HG03460 (cell line): ENCODE results near the gene CRIP1.

ENCODE experiments used
- ATAC-seq: cut with Tn5 transposase; IDR thresholded peaks from one replicate; pipeline ENCODE4 v1.9.1; 2021; ENCODE audit not compliant: unreplicated experiment

Gene CRIP1

GRCh38 chr14:105450864-105451720 lies 35.6 kb upstream of the CRIP1 start:
- ATAC-seq = no peak

- ATAC-seq = no peak
These were observed 33.7 kb upstream of the CRIP1 start for GRCh38 chr14:105452963-105453362.

DNA sequence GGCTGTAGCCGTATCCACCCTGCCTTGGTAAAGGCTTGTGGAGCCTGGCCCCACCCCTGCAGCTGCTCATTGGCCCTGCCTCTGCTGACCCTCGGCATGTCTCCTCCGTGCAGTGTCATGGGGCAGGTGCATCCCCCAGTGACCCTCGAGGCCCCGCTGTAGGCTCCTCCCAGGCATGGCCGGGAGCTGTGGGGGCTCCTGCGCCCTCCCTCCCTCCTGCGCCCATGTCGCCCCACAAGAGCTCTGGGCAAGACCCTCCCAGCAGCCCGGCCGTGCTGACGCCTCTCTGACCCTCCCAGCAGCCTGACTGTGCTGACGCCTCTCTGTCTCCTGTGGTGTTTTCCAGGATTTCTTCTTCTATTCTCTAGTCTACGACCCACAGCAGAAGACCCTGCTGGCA lies 32.8 kb upstream of the CRIP1 start:
- no peak for ATAC-seq

GRCh38 chr14:105455086-105455640 lies 31.5 kb upstream of the CRIP1 start:
- no peak for ATAC-seq

- no peak for ATAC-seq
These were observed 30.7 kb upstream of the CRIP1 start for GRCh38 chr14:105455766-105456660.

GRCh38 chr14:105456736-105457617 lies 29.7 kb upstream of the CRIP1 start:
- ATAC-seq = no peak

- no peak for ATAC-seq
These were observed 28.7 kb upstream of the CRIP1 start for GRCh38 chr14:105458010-105458409.

- no peak for ATAC-seq
These were observed 28.1 kb upstream of the CRIP1 start for GRCh38 chr14:105458571-105458970.

DNA sequence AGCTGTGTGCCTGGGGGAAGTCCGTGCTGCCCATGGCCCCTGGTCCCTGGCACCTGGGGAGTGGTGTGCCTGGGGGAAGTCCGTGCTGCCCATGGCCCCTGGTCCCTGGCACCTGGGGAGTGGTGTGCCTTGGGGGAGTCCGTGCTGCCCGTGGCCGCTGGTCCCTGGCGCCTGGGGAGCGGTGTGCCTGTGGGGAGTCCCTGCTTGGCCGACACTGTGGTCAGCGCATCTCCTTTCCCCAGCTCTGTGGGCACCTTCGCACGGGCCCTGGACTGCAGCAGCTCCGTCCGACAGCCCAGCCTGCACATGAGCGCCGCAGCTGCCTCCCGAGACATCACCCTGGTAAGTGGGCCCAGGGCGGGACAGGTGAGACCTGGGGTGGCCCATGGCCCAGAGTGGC lies 26.6 kb upstream of the CRIP1 start:
- no peak for ATAC-seq

- ATAC-seq = no peak
These were observed 26.1 kb upstream of the CRIP1 start for GRCh38 chr14:105460616-105461015.

GRCh38 chr14:105461903-105462302 lies 24.8 kb upstream of the CRIP1 start:
- no peak for ATAC-seq

DNA sequence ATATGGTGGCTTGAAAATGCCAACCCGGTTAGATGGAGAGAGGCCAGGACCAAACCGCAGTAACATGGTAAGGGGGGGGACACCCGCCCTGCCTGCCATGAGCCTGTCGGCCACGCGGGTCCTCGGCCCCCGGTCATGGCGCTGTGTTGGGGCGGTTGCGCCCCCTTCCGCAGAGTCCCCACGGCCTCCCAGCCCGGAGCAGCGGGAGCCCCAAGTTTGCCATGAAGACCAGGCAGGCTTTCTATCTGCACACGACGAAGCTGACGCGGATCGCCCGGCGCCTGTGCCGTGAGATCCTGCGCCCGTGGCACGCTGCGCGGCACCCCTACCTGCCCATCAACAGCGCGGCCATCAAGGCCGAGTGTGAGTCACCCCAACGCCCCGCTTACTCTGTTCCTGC lies 22.2 kb upstream of the CRIP1 start:
- ATAC-seq = no peak

- no peak for ATAC-seq
These were observed 21.3 kb upstream of the CRIP1 start for GRCh38 chr14:105465209-105466031.

DNA sequence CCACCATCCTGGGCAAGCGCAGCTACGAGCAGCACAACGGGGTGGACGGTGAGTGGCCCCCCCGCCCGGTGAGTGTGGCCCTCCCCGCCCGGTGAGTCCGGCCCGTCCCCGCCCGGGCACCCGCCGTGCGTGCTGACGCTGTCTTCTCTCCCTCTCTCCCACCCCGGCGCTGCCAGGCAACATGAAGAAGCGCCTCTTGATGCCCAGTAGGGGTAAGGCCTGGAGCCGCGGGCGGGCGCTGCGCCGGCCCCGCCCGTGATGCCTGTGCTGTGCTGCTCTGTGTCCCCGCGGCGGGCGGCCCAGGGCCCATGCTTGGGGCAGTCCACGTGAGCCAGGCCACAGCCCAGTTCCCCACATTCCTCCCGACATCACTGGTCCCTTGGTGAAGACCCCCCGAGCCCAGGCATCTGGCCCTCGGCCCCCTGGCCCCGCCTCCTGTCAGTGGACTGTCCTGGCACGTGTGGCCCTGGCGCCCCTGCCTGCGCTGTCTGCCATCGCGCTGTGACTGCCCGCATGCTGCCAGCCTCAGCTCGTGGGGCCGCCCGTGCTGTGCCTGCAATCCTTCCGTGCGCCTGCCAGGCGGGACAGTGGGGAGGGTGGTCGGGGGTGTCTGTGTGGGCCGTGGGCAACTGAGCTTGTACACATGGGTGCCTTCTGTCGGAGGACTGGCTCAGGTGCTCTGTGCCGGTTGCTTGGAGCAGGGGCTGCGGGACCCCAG lies 20.0 kb upstream of the CRIP1 start:
- ATAC-seq = no peak

DNA sequence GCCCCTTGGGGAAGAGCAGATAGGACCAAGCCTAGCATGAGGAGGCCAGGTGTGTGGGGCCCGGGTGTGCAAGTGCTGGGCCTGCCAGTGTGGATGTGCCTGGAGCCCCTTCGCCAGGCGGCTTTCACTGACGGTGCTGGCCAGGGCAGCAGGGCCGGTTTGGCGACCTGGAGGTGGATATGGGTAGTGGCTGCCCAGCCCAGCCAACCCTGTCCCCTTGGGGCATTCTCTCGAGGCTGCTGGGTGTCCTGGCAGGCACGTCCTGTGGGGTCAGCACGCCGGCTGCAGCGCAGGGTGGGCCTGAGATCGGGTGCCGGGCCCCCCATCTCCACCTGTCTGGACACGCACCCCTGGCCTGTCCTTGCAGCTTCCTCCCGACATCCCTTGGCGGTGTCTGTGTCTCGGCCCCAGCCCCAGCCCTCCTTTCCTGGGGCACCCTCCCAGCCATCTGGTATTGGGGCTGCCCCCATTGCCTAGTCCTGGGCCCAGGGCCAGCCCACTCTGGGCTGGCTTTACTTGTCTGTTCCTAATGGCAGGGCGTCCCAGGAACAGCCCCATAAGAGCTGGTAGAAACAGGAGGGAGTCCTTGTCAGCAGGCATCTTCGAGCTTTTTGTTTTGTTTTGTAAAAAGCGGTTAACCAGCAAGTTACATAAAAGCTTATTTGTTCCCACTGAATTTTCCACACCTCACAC lies 19.3 kb upstream of the CRIP1 start:
- no peak for ATAC-seq

DNA sequence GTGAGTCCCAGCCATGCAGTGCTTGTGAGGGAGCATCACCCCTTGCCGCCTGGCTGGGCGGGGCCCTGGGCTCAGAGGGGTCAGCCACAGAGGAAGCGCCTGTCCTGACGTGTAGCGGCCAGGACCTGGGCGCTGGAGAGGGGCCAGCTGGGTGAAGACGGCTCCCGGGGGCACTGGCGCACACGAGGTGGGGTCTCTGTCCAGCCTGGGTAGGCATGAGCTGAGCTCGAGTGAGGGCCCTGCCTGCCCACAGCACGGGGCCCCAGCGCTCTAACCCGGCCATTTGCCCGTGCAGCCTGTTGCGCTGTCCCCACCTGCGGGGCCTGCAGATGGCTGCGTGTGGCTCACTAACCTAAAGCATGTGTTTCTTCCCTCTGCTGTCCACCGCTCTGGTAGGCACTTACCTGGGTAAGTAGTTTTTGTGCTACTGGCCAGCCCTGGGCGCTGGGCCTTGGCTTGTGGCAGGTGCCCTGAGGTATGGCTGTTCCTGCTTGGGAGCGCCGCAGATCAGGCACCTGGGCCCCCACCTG lies 18.7 kb upstream of the CRIP1 start:
- no peak for ATAC-seq

- no peak for ATAC-seq
These were observed 18.0 kb upstream of the CRIP1 start for GRCh38 chr14:105468621-105469241.
